Spleen (tissue), 7 donors: ENCODE measurements around the gene FTO.

ENCODE experiments used
- CTCF ChIP-seq, 11 experiments: fragments of 200-600 bp in 7 of 11; fragments of 450-650 bp in 4 of 11; sonication (generic) in 4 of 11; IDR thresholded peaks in 8 of 11; conservative IDR thresholded peaks in 3 of 11; 1 replicate in 7 of 11; 2 replicates in 4 of 11; pipeline versions ENCODE4 v1.4.0 to v1.8.0; 2016 to 2021; ENCODE audit warnings: antibody characterized with exemption in 11 of 11, inconsistent platforms in 4 of 11, mild to moderate bottlenecking in 1 of 11
- POLR2A ChIP-seq, 3 donors: fragments of 450-650 bp; IDR thresholded peaks; one replicate each; pipeline ENCODE4 v1.5.1; 2017; ENCODE audit warnings: antibody characterized with exemption in 3 of 3, mild to moderate bottlenecking in 1 of 3
- POLR2AphosphoS5 ChIP-seq, 3 donors: sonication (generic); formaldehyde crosslinking; IDR thresholded peaks; one replicate each; pipeline ENCODE4 v1.5.1; 2017; ENCODE audit warnings: antibody characterized with exemption in 3 of 3
- donor health status: DM: no; HTN: no; CAD: no; lungs with moderate emphysema.
- donor health status: DM: no; HTN: no; CAD: no.
- donor health status: DM: no; HTN: no; CAD: no.

- TF ChIP-seq POLR2A (IDR thresholded peaks at IDR 0.05) (no peak), CTCF (IDR thresholded peaks at IDR 0.05 in 8 of 11, conservative IDR thresholded peaks at IDR 0.05 in 3 of 11) (no peak), POLR2AphosphoS5 (IDR thresholded peaks at IDR 0.05) (no peak)
These were observed 399.2 kb downstream of the FTO start for GRCh38 chr16:54102888-54103866.
